ENCODE data around the gene SLC9C1.

SLC9C1 gene

GRCh38 chr3:112097378-112097777, 196.6 kb downstream of the SLC9C1 start:
- peak; percentile 5 for DNase-seq

DNA sequence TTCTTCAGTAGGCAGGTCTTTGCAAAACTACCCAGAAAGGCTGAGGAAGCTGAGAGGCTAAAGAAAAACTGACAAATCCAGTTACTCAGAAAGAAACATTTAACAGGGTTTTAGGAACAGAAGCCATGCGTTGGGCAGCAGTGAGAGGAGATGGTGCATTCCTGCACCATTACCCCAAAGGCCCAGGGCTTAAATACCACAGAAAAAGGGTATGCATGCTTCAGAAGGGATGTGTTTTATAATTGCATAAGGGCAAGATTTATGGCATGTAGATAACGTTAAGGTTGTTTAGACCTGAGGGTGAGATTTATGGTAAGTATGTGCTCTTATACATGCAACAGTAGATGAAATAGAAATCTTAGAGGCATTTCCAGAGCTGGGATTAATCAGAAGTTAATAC, 197.8 kb downstream of the SLC9C1 start:
- DNase-seq = no peak

DNA sequence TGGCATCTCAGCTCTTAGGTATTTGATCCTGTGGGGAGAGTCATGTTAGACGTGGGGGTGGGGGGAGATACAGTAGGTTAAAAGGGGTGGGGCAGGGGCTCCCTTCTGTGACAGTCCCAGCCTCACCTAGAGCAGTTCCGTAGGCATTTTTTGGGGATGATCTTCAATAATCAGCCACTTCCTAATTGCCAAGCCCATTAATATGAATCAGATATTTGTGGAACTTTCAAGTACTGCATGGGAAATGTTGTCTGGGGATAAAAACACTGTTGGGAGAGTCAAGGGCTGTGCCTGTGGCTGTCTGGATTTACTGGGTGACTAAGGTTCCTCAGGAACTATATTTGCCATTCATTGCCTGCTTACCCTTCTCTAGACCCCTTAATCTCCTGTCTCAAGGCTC, 198.3 kb downstream of the SLC9C1 start:
- DNase-seq = no peak

DNA sequence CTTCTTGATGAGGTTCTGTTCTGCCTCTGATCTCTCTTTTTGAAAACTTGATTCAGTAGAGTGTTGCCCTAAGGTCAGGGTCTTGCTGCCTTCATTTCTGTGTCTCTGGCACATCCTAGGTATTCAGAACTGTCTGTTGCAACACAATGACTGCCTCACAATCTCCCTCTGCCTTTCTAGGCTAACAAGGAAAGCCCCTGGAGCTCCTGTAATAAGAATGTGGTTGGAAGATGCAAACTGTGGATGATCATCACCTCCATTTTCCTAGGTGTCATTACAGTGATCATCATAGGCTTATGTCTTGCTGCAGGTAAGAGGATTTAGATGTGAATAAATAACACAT, 200.9 kb downstream of the SLC9C1 start:
- DNase-seq = no peak

DNA sequence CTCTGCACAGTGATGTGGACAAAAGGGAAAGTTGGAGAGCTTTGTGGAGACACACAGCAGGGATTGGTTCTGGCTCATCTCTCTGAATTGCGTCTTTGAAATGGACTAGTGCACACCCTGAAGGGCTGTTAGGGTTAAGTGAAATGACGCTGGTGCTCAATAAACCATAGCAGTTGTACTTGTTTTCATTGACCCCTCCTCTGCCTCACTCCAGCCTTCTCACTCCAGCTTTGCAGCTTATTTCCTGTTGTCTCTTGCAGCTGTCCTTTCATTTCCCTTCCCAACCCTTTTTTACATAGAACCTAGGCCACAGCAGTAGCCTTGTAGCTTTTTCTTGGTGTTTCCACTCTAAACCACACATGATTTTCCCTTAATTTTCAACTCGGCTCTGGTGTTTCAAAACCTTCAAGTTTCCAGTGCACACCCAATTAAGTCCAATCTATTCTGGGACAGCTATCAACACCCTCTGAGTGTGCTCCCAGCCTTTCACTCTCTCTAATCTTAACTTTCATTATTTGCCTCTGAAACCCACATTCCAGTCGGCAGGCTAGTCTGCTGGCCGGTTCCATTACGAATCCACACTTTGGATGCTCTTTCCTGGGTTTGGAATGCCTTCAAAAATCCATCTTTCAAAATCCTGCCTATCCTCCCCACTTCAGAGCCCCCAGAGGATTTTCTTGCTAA, 201.4 kb downstream of the SLC9C1 start:
- DNase-seq = no peak

- no peak for DNase-seq
These were observed 203.0 kb downstream of the SLC9C1 start for GRCh38 chr3:112090887-112091586.
